Neuron (in vitro differentiated cells): ENCODE measurements around the gene NECAB2.
"Not testable (repeated sequence)": the region's sequence is repeated elsewhere in the genome, so short reads cannot be mapped to it uniquely, and the experiment has no call there.

ENCODE experiments used
- H2AFZ ChIP-seq: one replicate; pipeline ENCODE4 v1.6.1; 2013; ENCODE audit warnings: low read depth, mild to moderate bottlenecking, inconsistent platforms, low read length, moderate library complexity
- H3K27me3 ChIP-seq: one replicate; pipeline ENCODE4 v1.6.1; 2013; ENCODE audit warnings: low read length; ENCODE audit not compliant: insufficient read depth
- H3K36me3 ChIP-seq: one replicate; pipeline ENCODE4 v1.6.1; 2013; ENCODE audit warnings: low read length; ENCODE audit not compliant: insufficient read depth
- H3K4me1 ChIP-seq: one replicate; pipeline ENCODE4 v1.6.1; 2013; ENCODE audit warnings: low read length; ENCODE audit not compliant: insufficient read depth
- H3K4me3 ChIP-seq: 2 replicates; pipeline ENCODE4 v1.5.1; 2013; ENCODE audit warnings: mild to moderate bottlenecking, low read length, moderate library complexity
- H3K9me3 ChIP-seq: one replicate; pipeline ENCODE4 v1.6.1; 2013; ENCODE audit warnings: low read length

The NECAB2 gene

DNA sequence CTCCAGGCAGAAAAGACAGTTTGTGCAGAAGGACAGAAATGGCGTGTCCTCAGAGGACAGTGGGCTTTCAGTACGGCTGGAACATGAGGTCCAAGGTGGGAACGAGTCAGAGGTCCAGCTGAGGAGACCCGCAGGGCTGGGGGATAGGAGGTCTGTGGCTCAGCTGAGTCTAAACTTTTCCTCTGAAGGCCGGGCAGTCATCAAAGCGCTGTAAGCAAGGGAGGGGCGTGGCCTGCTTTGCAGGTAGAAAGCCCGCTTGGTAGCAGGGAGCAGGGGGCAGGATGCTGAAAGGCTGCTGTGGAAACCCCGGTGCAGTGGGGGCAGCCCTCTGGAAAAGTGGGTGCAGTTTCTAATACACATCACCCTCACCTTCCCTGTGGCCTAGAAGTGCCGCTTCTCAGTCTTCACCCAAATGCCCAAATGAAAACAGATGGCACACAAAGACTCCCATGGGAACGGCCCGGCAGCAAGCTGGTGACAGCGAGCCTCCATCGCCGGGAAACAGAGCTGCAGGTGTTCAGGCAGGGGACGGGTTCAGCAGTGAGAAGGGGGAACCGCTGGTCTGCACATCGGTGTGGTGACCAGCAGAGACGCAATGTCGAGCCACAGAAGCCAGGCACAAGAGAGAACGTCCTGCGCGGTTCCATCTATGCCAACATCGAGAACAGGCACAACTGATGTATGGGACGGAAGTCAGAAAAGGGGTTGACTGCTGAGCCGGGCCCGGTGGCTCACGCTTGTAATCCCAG, 27.2 kb upstream of the NECAB2 start:
- H3K4me3 ChIP-seq = no peak overlapping the region

GRCh38 chr16:83941546-83941945, 26.5 kb upstream of the NECAB2 start:
- H3K27me3 ChIP-seq, H3K4me3 ChIP-seq, H2AFZ ChIP-seq, H3K36me3 ChIP-seq, H3K9me3 ChIP-seq, H3K4me1 ChIP-seq: not testable (repeated sequence)

More for the DNA sequence above, 27.2 kb upstream of the NECAB2 start:
- Histone ChIP-seq H2AFZ (no peak overlapping the region), H3K9me3 (no peaks in the 10 kb centered on the region), H3K4me1 (no peaks in the 10 kb centered on the region), H3K36me3 (no peaks in the 10 kb centered on the region), H3K27me3 (no peaks in the 10 kb centered on the region)

DNA sequence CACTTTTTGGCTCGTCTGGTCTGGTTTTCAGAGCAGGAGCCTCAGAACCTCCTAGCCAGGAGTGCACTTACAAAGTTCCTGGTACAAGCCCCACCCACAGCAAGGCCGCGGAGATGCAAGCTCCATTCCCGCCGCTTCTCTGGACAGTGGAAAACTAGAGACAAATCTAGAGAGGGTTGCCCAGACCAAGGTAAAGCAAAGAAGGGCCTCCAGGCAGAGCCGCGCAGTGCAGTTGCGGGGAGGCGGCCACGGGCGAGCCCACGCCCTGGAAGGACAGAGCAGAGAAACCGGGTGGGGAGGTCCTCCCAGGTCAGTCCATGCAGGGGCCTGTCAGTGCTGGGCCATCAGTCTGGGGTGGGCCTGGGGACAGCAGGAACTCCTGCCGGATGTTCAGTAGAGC, 26.0 kb upstream of the NECAB2 start:
- H3K9me3 ChIP-seq = no peaks in the 10 kb centered on the region
- H3K4me1 ChIP-seq = no peaks in the 10 kb centered on the region
- no peaks in the 10 kb centered on the region for H3K27me3 ChIP-seq
- H3K36me3 ChIP-seq = no peaks in the 10 kb centered on the region
- no peak overlapping the region for H2AFZ ChIP-seq
- H3K4me3 ChIP-seq = no peak overlapping the region

DNA sequence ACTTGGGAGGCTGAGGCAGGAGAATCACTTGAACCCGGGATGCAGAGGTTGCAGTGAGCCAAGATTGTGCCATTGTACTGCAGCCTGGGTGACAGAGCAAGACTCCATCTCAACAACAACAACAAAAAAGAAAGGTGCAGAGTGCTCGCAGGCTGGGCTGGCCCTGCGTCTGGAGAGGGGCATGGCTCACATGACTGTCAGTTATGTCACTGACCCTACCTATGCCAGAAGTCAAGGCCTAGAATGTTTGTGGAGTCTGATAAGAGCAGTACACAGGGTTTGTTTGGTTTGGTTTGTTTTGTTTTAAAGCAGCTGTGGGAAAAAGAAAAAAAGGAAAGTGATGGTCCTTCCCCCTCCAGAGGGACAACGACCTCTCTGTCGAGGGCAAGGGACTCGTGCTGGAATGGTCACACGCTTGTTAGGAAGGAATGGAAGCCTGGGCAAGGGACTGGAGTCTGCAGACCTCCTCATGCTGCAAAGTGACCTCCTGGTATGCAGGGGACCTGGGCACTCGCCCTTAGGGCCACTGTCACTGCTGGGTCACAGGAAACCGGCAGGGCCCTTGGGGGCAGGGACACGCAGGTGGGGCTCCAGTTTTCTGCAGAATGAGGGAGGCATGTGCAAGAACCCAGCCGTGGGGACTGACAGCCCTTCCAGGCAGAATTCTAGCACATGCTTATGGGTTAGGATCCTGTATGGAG, 25.1 kb upstream of the NECAB2 start:
- Histone ChIP-seq H3K4me1 (no peaks in the 10 kb centered on the region), H3K9me3 (no peaks in the 10 kb centered on the region), H3K4me3 (no peak overlapping the region), H3K36me3 (no peaks in the 10 kb centered on the region), H3K27me3 (no peaks in the 10 kb centered on the region), H2AFZ (no peak overlapping the region)

DNA sequence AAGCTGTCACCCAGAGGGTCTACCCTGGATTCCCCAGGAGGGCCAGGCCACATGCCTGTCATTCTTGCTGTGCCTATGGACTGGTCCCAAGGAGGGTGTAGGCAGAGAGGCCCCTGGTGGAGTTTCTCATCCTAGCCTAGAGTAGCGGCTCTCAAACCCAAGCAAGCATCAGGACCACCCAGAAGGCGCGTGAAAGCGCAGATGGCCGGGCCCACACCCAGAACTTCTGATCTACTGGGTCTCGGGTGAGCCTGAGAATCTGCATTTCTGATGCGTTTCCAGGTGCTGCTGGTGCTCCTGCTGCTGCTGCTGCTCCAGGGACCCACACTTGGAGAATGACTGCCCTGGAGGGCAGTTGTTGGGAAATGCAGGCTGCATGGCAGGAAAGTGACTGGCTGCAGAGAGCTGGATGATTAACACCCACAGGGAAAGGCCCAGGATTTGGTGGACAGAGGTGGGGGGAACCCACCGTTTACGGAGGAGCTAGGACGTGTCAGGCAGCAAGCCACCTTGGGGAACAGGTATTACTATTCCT, 24.5 kb upstream of the NECAB2 start:
- Histone ChIP-seq H3K4me1 (no peaks in the 10 kb centered on the region), H3K36me3 (no peaks in the 10 kb centered on the region), H3K4me3 (no peak overlapping the region), H3K9me3 (no peaks in the 10 kb centered on the region), H3K27me3 (no peaks in the 10 kb centered on the region), H2AFZ (no peak overlapping the region)

DNA sequence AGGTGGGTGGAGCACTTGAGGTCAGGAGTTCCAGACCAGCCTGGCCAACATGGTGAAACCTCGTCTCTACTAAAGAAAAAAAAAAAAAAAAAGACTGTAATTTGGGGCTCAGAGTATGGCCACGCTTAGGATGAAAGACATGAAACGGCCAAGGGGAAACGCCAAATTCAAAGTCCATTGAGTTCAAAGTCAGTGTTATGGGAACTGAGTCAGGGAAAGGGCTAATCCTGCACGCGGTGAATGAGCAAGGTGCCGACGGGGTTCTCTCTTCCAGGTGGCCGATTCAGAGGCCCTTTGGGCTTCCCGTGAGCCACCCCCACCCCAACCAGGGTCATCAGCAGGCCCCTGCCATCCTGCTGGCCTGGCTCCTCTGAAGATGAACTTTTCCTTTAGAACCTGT, 22.5 kb upstream of the NECAB2 start:
- Histone ChIP-seq H2AFZ (no peak overlapping the region), H3K36me3 (no peaks in the 10 kb centered on the region), H3K27me3 (no peaks in the 10 kb centered on the region), H3K9me3 (no peaks in the 10 kb centered on the region), H3K4me3 (no peak overlapping the region), H3K4me1 (no peaks in the 10 kb centered on the region)

- no peaks in the 10 kb centered on the region for H3K27me3 ChIP-seq
- H3K36me3 ChIP-seq = no peaks in the 10 kb centered on the region
- H3K9me3 ChIP-seq = no peaks in the 10 kb centered on the region
- H3K4me1 ChIP-seq = no peaks in the 10 kb centered on the region
- no peak overlapping the region for H3K4me3 ChIP-seq
- no peak overlapping the region for H2AFZ ChIP-seq
These were observed 21.8 kb upstream of the NECAB2 start for GRCh38 chr16:83946154-83946780.

- H3K4me3 ChIP-seq = no peak overlapping the region
- H3K36me3 ChIP-seq = no peaks in the 10 kb centered on the region
- no peak overlapping the region for H2AFZ ChIP-seq
- no peaks in the 10 kb centered on the region for H3K9me3 ChIP-seq
- H3K4me1 ChIP-seq = no peaks in the 10 kb centered on the region
- no peaks in the 10 kb centered on the region for H3K27me3 ChIP-seq
These were observed 21.1 kb upstream of the NECAB2 start for GRCh38 chr16:83946781-83947566.

DNA sequence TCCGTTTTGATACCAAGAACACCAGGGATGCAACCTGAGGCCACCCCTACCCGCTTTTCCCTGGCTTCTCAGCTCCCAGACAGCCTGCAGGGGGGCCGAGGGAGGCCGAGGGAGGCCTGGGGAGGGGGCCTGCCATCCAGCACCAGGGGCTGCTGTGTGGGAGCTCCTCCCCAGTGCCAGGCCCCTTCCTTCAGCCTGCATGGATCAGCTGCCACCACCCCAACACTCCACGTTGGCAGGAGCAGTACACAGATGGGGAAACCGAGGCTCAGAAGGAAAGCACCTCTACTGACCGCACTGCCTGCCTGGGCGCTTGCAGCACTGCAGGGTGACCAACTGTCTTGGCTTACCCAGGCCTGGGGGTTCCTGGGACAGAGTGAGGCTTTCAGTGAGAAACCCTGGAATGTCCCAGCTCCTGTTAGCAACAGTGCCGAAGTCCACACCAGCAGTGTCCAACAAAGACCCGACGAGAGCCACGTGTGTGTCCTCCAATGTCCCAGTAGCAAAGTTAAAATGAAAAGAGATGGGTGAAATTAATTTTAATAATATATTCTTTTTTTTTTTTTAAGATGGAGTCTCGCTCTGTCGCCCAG, 20.3 kb upstream of the NECAB2 start:
- Histone ChIP-seq H3K36me3 (no peaks in the 10 kb centered on the region), H3K4me1 (peaks cover under 1% of the 10 kb centered on the region), H3K9me3 (no peaks in the 10 kb centered on the region), H3K4me3 (no peak overlapping the region), H3K27me3 (no peaks in the 10 kb centered on the region), H2AFZ (no peak overlapping the region)

DNA sequence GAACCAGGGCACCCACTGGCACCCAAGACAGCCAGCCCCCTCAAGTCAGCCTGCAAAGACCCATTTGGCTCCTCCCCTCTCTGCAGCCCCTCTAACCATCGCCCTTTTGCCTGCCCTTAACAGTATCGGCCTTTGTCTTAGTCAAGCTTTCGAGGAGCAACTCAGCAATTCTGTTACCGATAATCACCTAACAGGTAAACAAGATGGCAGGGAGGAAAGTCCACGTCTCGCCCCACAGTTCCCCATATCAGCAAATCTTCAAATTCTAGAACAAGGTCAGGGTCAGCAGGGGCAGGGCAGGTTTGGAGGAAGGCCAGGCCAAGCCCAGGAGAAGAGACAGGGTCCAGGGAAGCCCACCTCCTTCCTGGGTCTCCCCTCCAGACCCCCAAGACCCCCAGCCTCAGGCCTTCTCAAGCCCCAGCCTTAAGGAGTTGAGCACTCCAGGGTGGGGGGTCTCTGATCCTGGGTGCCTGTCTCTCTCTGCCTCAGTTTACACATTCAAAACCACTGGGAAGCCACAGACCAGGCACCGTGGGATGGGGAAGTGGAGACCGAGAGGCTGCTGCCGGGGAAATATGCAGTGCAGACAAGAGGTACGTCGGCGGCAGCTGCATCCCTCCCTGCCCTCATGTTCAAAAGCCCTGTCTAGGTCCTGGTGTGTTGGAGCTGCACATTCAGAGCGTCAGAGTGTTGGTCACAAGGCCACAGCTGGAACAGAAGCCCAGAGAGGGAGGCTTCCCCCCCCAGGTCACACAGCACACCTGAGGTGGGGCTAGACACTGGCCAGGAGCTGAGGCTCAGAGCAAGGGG, 18.9 kb upstream of the NECAB2 start:
- H2AFZ ChIP-seq = no peak overlapping the region
- H3K4me1 ChIP-seq = peaks cover 14% of the 10 kb centered on the region
- no peak overlapping the region for H3K4me3 ChIP-seq
- no peaks in the 10 kb centered on the region for H3K9me3 ChIP-seq
- H3K36me3 ChIP-seq = no peaks in the 10 kb centered on the region
- no peaks in the 10 kb centered on the region for H3K27me3 ChIP-seq

DNA sequence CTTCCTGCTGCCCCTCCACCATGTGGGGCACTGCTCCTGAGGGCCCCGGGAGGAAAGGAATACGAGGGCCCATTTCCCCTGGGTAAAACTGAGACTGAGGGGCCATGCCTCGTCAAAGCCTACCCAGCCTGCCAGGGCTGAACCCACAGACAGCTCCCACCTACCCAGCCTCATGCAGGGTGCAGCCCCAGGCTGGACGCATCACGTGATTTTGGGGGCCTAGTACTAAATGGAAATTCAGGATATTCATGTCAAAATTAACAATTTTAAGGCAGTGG, 18.4 kb upstream of the NECAB2 start:
- Histone ChIP-seq H3K9me3 (no peaks in the 10 kb centered on the region), H3K4me3 (no peak overlapping the region), H3K27me3 (no peaks in the 10 kb centered on the region), H3K36me3 (no peaks in the 10 kb centered on the region), H2AFZ (no peak overlapping the region), H3K4me1 (peaks cover 20% of the 10 kb centered on the region)

- not testable (repeated sequence) for H3K36me3 ChIP-seq, H3K9me3 ChIP-seq, H3K27me3 ChIP-seq, H3K4me3 ChIP-seq, H2AFZ ChIP-seq
- H3K4me1 ChIP-seq = peaks cover 22% of the 10 kb centered on the region
These were observed 17.1 kb upstream of the NECAB2 start for GRCh38 chr16:83950862-83951399.
